AG10803 (cell line): ENCODE results near the gene FRRS1L.
A peak's percentile ranks its signal among the peaks of the same experiment; 100 is the strongest.

Source experiments
- DNase-seq: peaks from one replicate; pipeline ENCODE4 v3.0.0; 2010; ENCODE audit warnings: low read depth
- H3K4me3 ChIP-seq: 2 replicates; pipeline ENCODE4 v1.5.1; 2011; ENCODE audit warnings: mild to moderate bottlenecking, low read length, control low read depth
- CTCF ChIP-seq: conservative IDR thresholded peaks from 2 replicates; pipeline ENCODE4 v1.5.1; 2011; ENCODE audit warnings: mild to moderate bottlenecking, low read length, control low read depth, inconsistent platforms

The FRRS1L gene

GRCh38 chr9:109190151-109190550 lies 23.1 kb upstream of the FRRS1L start:
- peak; percentile 4 for DNase-seq
- no peak overlapping the region for H3K4me3 ChIP-seq

GRCh38 chr9:109186857-109187520 lies 19.9 kb upstream of the FRRS1L start:
- no peak for DNase-seq
- no peak overlapping the region for H3K4me3 ChIP-seq
- TF ChIP-seq CTCF: no peak

More at GRCh38 chr9:109190151-109190550, 23.1 kb upstream of the FRRS1L start:
- TF ChIP-seq CTCF: no peak

DNA sequence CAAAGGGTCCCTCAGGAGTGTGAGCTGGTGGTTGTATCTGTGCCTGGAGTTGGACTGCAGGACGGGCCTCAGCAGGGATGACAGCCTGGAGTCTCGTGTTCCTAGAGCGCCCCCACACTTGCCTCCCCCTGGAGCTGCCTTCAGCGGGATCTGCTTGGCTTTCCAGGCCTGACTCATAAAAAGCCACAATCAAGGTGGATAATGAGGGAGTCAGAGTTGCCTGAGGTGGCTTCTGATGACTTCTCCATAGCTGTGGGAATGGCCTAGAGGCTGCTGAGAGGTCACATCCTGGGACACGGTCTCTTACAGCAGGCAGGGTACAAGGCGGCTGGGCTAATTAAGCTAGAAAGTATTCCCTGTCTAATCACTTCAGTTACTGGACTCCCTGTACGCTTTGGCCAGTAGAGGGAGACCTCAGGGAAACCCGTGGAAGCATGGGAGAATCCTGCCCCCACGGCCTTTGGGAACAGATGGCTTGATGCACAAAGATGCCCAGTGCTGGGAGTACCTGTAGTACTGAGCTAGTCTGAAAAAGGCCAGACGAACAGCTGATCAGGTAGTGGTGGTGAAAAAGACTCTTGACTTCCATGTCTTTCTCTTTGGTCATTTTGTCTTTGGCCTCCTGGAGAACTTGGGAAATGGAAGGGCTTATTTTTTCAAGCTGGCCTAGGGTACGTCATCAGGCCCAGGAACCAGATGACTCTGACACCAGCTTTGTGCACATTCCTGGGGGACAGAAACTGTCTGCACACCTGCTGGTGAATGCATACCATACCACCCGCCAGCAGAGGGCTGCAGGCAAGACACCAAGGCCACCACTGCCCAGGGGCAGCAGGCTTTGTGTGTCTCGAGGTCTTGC lies 16.1 kb upstream of the FRRS1L start:
- TF ChIP-seq CTCF: peak; percentile 62
- H3K4me3 ChIP-seq: no peak overlapping the region
- DNase-seq: peak; percentile 25

DNA sequence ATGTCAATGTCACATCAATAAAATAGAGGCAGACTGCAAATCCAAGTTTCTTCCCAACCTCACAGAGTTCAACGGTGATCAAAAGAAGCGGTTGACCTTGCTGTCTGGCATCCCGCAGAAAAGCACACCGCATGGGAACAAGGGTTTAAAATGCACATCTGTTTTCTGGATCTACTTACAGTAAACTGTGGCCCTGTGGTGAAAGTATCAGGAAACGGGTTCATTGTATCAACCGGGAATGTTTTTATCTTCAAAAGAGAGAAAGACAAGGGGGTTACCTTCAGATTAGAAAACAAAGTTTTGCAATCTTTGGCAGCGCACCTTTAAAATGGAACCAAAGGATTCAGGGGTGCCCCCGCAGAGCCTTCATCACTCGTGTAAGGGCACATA lies 15.5 kb upstream of the FRRS1L start:
- DNase-seq: no peak
- no peak overlapping the region for H3K4me3 ChIP-seq
- no peak for TF ChIP-seq CTCF

DNA sequence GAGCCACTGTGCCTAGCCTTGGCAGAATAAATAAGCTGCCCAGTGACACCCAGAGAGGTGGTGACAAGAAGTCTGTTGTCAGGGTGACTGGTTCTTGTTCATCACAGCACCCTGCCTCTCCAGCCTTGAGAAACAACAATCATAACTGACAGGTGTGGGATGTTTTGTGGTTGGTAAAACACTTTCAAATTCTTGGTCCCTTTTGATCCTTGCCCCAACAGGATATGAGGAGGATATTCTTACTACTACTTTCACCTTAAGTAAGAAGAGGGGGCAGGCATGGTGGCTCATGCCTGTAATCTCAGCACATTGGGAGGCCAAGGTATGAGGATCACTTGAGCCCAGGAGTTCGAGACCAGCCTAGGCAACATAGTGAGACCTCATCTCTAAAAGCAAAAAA lies 14.2 kb upstream of the FRRS1L start:
- no peak overlapping the region for H3K4me3 ChIP-seq
- no peak for TF ChIP-seq CTCF
- no peak for DNase-seq

DNA sequence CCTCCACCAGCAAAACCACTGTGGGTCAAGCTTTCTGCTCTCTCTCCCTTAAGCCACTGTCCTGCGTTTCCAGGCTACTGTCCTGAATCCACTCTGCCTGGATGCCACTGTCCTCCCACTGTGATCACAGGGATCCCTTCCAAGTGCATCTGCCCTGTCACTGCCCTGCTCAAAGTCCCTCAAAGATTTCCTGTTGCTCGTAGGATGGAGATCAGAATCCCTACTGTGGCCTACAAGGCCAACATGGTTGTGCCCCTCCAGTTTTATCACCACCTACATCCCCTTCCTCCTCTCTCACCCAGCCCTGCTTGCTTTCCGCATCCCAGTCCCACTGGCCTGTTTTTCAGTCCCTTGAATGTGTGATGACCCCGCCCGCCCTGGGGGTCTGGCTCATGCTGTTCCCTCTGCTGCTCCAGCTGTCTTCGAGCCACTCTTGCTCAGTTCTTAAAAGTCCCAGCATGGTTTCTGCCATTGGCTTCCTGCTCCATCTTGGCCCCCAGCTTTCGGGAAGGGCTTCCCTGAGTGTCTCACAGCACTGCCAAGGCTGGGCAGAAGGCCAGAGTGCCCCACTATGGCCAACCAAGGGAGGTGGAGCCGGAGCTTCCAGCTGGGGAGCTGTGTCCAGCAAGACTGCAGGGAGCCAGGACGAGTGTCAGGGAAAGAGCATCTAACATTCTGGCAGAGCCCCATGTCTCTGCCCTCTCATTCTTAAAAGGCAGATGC lies 12.9 kb upstream of the FRRS1L start:
- TF ChIP-seq CTCF: no peak
- no peak overlapping the region for H3K4me3 ChIP-seq
- no peak for DNase-seq
